Heart left ventricle (tissue), 13 donors: ENCODE data around the gene TBL1XR1.

Experiments used
- CTCF ChIP-seq, 12 donors: fragments of 200-600 bp; sonication (generic) in 4 of 12; IDR thresholded peaks; one replicate each; pipeline versions ENCODE4 v1.5.0 to v1.8.0; 2018 to 2022; ENCODE audit warnings: antibody characterized with exemption in 12 of 12, mild to moderate bottlenecking in 5 of 12
- POLR2A ChIP-seq, 2 donors: fragments of 450-650 bp; IDR thresholded peaks; one replicate each; pipeline ENCODE4 v1.6.1; 2017; ENCODE audit warnings: antibody characterized with exemption in 2 of 2, mild to moderate bottlenecking in 2 of 2, moderate library complexity in 2 of 2
- donor health status: ischemic (EF 13 %, LVEDD 7.1; RV severe dilation, severe dysfunction).
- donor health status: DM: no; HTN: yes; CAD: no.
- donor health status: DM: no; HTN: no; CAD: no.
- donor health status: ischemic (EF 25% LVEDD 6.9; RV normal size, moderate dysfunction).
- donor health status: ischemic (EF 25% LVEDD 5.7; RV mildly dilated, moderate dysfunction).
- donor health status: ischemic (EF 35%, LVEDD 5.7; RV mildly dilated, moderate dysfunction).
- donor health status: nonischemic (EF 11% LVEDD 7.7; RV severe dilation, severe dysfunction).
- donor health status: DM: yes; HTN: yes; CAD: no.
- donor health status: PGD.
- donor health status: ischemic (EF 29% LVEDD 5.4; RV normal size, mild dysfunction).
- donor health status: nonischemic (EF 23%, LVEDD 6.1; RV moderate dilation, normal function).

- TF ChIP-seq CTCF (IDR thresholded peaks at IDR 0.05) (no peak), POLR2A (IDR thresholded peaks at IDR 0.05) (no peak)
Observed at GRCh38 chr3:177145381-177145780, 51.9 kb downstream of the TBL1XR1 start.
